AG10803 (cell line): ENCODE results near the gene OSBPL6.
"Not testable (repeated sequence)": the region's sequence is repeated elsewhere in the genome, so short reads cannot be mapped to it uniquely, and the experiment has no call there.

Experiments
- DNase-seq: peaks from one replicate; pipeline ENCODE4 v3.0.0; 2010; ENCODE audit warnings: low read depth
- H3K4me3 ChIP-seq: 2 replicates; pipeline ENCODE4 v1.5.1; 2011; ENCODE audit warnings: mild to moderate bottlenecking, low read length, control low read depth
- TF ChIP-seq, protein P1 (sequence below): conservative IDR thresholded peaks from 2 replicates; pipeline ENCODE4 v1.5.1; 2011; ENCODE audit warnings: mild to moderate bottlenecking, low read length, control low read depth, inconsistent platforms

OSBPL6 gene

GRCh38 chr2:178315488-178315948 lies 121.2 kb downstream of the OSBPL6 start:
- H3K4me3 ChIP-seq = no peak overlapping the region
- DNase-seq = no peak
- TF ChIP-seq, protein P1, sequence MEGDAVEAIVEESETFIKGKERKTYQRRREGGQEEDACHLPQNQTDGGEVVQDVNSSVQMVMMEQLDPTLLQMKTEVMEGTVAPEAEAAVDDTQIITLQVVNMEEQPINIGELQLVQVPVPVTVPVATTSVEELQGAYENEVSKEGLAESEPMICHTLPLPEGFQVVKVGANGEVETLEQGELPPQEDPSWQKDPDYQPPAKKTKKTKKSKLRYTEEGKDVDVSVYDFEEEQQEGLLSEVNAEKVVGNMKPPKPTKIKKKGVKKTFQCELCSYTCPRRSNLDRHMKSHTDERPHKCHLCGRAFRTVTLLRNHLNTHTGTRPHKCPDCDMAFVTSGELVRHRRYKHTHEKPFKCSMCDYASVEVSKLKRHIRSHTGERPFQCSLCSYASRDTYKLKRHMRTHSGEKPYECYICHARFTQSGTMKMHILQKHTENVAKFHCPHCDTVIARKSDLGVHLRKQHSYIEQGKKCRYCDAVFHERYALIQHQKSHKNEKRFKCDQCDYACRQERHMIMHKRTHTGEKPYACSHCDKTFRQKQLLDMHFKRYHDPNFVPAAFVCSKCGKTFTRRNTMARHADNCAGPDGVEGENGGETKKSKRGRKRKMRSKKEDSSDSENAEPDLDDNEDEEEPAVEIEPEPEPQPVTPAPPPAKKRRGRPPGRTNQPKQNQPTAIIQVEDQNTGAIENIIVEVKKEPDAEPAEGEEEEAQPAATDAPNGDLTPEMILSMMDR = no peak

GRCh38 chr2:178317811-178318210 lies 123.5 kb downstream of the OSBPL6 start:
- H3K4me3 ChIP-seq = no peak overlapping the region
- TF ChIP-seq, protein P1 = no peak
- DNase-seq = no peak

GRCh38 chr2:178320011-178320585 lies 125.8 kb downstream of the OSBPL6 start:
- TF ChIP-seq, protein P1 = no peak
- DNase-seq = no peak
- no peak overlapping the region for H3K4me3 ChIP-seq

DNA sequence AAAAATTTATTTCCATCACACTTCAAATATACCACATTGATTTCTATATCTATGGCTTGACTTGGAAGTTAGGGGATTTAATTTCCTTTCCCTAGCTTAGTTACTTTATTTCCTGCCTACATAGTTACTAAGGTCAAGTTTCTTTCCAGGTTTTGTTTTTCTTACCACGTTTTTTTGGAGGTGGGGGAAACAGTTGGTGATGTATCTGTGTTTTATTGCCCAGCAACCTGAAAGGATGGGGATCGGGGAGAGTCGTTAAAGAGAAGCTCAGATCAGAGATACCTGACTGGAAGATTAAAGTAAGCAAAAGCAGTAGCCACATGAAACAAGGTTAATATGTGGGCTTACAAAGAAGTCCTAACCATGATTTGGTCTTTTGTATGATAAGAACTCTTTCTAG lies 127.8 kb downstream of the OSBPL6 start:
- DNase-seq = no peak
- TF ChIP-seq, protein P1 = no peak
- no peak overlapping the region for H3K4me3 ChIP-seq

DNA sequence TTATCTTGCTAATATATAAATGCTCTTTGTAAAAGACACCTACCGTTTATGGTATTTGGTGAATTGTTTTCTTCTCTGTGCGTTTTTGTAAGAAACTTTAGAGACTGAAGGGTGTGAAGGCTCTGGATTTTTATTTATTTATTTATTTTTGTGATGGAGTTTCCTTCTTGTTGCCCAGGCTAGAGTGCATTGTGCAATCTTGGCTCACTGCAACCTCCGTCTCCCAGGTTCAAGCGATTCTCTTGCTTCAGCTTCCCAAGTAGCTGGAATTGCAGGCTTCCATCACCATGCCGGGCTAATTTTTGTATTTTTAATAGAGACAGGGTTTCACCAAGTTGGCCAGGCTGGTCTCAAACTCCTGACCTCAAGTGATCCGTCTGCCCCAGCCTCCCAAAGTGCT lies 129.0 kb downstream of the OSBPL6 start:
- not testable (repeated sequence) for DNase-seq

GRCh38 chr2:178324077-178324476 lies 129.8 kb downstream of the OSBPL6 start:
- H3K4me3 ChIP-seq = no peak overlapping the region
- TF ChIP-seq, protein P1 = no peak
- no peak for DNase-seq

More for the DNA sequence above, 129.0 kb downstream of the OSBPL6 start:
- not testable (repeated sequence) for H3K4me3 ChIP-seq

DNA sequence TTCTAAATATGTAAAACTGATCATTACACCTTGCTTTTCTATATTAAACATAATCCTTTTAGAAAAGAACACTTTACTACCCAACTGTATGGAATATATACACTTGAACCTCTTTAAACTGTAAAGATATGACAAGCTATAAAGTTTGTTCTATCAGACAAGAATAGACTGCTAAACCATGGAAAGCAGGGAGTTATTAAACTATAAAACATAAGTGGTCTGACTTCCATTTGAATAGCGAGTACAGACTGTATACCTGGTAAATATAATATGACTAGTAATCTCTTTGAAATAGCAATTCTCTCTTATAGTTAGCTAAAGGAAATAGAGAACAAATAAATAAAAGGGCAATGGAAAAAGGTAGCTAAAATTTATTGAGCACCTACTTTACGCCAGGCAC lies 131.0 kb downstream of the OSBPL6 start:
- TF ChIP-seq, protein P1 = no peak
- DNase-seq = no peak
- no peak overlapping the region for H3K4me3 ChIP-seq

- no peak overlapping the region for H3K4me3 ChIP-seq
- TF ChIP-seq, protein P1 = no peak
- DNase-seq = no peak
Observed at GRCh38 chr2:178327516-178327915, 133.2 kb downstream of the OSBPL6 start.
